ENCODE results near the gene FRMD4A.
"Not testable (repeated sequence)": the region's sequence is repeated elsewhere in the genome, so short reads cannot be mapped to it uniquely, and the experiment has no call there.

Gene FRMD4A

DNA sequence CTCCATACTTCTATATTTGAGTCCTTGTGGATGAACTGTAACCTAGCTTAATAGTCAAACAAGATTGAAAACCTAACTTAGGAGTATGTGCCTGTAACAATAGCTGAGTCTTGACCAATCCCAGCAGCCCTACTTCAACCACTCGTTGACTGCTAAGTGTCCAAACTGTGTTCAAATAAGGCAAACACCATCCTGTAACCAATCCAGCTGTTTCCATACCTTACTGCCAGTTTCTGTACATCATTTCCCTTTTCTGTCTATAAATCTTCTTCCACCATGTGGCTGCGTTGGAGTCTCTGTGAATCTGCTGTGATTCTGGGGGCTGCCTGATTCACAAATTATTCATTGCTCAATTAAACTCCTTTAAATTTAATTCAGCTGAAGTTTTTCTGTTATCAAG lies 195.5 kb downstream of the FRMD4A start:
- not testable (repeated sequence) for DNase-seq

DNA sequence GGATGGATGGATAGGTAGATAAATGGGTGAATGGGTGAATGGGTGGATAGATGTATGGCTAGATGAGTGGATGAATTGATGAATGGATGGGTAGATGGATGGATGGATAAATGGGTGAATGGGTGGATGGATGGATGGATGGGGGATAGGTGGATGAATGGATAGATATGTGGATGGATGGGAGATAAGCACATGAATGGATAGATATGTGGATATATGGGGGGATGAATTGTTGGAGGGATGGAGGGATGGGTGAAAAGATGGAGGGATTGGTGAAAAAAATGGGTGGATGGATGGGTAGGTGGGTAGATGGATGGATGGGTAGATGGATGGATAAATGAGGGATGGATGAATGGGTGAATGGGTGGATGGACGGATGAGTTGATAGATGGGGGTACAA lies 196.4 kb downstream of the FRMD4A start:
- no peak for DNase-seq

DNA sequence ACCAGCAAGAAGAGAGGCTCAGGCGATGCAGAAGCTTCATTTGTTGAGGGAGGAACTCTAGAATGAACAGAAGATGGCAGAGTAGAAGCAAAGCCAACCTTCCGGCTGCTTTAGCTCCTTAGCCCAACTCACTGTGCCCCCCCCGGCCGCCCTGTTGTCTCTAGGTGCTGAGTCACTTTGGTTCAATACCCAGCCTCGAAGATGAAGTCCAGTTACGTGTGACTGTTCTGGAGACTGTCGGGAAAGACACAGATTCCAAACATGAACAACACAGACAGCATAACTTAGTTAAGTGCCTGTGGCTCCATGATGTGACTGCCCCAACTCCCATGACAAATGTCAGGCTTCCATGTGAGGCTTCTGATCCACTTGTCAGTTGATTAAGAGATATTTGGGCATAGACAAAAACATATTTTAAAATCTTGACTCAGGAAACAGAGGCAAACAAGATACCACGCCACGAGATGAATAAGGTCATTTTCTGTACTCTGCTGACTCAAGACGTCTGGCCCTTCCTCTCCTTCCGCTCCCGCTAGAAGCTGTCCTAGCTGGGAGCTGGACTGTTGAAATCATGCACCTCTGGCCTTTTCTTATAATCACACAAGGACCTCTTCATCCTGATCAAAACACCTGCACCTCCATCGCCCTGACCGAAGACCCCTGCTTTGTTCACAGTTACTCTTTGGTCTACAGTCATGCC lies 199.3 kb downstream of the FRMD4A start:
- no peak for DNase-seq

DNA sequence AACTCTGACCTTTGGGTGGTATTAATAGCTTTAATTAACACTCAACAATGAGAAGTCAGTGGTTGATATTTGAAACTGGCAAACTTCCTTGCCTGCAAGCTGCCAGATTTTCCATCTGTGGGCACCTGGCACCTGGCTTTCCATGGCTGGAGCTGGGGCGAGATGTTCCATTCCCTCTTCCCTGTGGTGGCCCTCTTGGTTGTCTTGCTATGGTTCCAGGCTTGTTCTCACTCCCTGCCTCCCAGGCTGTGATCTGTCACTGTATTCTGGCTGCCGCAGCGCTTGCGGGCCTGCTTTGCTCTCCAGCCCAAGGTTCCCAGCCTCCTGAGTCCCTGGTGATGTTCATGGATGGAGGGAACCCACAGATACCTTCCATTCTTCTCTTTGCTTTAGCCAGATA lies 201.0 kb downstream of the FRMD4A start:
- DNase-seq = no peak

DNA sequence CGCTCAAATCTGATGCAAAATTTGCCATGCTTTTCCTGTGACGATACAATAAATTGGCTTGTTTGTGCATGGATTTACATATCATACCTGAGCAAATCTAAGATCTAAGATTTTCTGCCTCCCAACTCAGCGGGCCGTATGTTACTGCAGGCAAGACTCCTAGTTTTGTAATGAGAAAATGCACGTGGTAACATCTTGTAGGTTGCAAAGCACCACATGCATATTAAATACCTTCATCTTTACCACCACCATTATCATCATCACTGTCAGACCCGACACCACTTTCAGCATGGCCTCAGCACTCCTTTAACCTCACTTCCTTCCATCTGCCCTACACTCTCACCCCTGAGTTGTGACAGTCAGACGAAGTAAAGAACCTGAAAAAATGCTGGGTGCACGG lies 202.2 kb downstream of the FRMD4A start:
- no peak for DNase-seq

GRCh38 chr10:14126697-14127440 lies 203.9 kb downstream of the FRMD4A start:
- DNase-seq = peak; percentile 61

DNA sequence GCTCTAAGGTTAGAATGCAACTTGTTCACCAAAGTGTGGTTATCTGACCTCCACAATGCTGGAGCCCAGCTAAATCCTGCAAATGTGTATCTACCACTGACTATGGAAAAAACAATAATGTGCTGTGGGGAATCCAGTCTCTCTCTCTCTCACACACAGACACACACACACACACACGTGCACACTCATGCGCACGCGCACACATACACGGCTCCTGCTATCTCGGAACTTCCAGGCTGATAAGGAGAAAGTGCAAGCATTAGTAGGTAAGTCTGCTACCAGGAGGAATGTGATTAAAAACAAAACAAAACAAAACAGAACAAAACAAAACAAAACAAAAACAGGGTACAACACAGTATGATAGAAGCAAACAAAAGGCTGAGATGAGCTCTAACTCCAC lies 205.2 kb downstream of the FRMD4A start:
- no peak for DNase-seq

DNA sequence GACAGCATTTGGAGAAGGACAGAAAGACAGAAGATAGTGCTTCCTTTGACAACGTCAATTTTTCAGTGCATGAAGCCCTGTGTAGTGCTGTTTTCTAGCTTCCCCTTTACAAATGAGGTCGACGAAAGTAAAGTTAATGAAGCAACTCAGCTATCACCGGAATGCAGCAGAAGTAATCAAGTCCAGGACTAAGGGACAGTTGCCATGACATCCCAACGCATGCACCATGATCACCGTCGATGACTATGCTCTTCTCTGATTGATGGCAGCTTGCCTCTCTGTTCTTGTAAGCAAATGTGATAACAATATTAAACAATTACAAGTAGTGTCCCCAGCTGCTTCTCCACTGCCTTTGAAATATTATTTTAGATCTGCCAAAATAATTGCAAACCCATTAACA lies 205.8 kb downstream of the FRMD4A start:
- DNase-seq = peak; percentile 41

- no peak for DNase-seq
These were observed 207.6 kb downstream of the FRMD4A start for GRCh38 chr10:14123139-14123538.

DNA sequence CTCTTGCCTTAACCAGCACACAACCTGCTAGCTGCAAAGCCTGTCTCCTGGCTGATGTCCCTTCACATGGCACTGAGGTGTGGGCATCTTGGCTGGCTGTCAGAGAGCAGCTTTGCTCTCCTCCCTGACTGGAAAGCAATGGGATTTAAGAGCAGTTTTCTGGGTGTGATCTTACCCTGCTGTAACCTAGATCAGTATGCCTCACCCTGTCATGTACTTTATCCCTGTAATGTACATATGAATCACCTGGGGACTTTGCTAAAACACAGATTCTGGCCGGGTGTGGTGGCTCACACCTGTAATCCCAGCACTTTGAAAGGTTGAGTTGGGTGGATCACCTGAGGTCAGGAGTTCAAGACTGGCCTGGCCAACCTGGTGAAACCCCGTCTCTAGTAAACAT lies 209.9 kb downstream of the FRMD4A start:
- DNase-seq = no peak

DNA sequence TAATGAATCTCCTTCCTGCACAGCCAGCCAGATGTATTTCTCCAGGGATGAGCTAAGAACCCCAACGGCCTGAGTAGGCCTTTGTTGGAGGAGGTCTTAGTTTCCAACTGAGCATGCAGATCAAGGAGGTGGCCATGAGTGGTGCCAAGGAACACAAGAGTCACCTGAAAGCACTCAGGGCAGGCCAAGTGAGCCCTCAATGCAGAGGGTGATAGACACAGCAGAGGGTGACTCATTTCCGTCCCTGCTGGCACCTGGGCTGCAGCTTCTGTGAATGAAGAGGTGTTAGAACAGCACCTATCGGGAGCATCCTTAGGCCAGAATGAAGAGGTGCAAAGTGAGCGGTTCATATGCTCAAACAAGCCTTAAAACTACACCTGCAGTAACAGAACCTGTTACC lies 211.8 kb downstream of the FRMD4A start:
- DNase-seq = no peak

GRCh38 chr10:14116837-14117236 lies 213.9 kb downstream of the FRMD4A start:
- DNase-seq = no peak

DNA sequence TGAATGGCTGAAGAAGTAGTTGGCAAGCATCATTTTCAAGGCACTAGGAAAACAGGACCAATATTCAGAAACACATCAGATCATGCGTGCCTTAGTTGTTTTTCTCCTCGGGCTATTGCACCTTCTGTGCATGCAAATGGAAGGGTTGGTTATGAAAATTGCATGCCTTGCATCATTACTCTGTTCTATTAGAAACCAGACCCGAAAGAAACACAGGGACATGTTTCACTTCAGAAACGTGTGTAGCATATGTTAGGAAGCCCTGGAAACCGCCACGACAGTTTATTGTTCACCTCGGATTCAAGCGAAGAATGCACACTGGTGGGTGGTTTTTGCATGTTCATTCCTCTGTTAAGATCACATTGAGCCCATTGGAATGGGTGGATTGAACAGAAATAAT lies 214.7 kb downstream of the FRMD4A start:
- DNase-seq = no peak

- DNase-seq = no peak
These were observed 215.9 kb downstream of the FRMD4A start for GRCh38 chr10:14114791-14115190.

GRCh38 chr10:14112056-14112455 lies 218.7 kb downstream of the FRMD4A start:
- DNase-seq = no peak

DNA sequence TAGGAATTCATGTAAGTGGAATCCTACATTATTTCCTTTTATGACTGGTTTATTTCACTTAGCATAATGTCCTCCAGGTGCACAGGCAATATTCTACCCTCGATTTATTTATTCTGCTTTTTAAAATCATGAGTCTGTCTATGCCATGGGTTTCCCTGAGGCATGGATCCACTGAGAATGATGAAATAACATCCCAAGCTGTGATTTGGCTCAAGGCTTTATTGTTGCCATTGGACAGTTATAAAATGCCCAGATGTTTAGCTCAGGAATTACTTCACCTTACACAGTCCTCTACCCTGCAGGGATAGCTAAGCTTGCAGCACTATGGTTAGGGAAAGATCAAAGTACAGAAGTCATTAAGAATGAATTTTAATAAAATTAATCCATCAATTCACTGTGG lies 219.5 kb downstream of the FRMD4A start:
- no peak for DNase-seq

- DNase-seq = no peak
These were observed 223.9 kb downstream of the FRMD4A start for GRCh38 chr10:14106828-14107227.

GRCh38 chr10:14102056-14102455 lies 228.7 kb downstream of the FRMD4A start:
- DNase-seq = peak; percentile 54

DNA sequence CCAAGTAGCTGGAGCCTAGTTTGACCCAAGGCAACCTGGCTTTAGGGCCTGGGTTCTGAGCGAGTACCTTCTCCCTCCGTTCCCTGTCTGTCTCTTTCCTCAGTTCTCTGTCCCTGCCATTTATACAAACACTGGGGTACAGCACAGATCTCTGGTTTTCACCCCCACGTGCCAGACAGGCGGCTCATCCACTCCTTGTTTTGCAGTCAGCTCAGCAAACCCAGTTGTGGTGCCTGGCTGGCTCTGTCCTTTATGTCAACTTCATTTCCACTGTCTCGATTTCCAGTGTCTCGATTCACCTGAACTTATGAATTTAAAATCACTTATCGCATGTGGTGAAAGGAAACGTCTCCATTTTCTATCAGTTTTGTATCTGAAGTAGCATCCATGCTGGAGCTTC lies 230.8 kb downstream of the FRMD4A start:
- DNase-seq = no peak

GRCh38 chr10:14093730-14094484 lies 236.8 kb downstream of the FRMD4A start:
- peak; percentile 60 for DNase-seq

DNA sequence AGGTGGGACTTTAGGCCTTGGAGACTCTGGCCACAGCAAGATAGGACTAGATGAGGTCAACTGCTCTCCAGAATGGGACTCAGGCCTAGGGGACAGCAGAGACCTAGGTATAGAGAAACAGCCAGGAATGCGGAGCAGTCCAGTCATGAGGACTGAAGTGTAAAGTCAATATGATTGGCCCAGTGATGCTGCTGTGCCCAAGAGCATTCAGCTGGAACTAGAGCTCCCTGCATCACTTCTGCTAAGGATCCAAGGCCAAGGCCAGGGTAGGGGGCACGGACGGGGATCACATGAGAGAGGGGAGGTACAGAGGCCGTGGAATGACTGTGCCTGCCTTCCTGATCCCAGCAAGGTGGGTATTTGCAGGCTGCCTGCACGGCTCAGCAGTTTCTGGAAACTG lies 237.9 kb downstream of the FRMD4A start:
- DNase-seq = no peak

DNA sequence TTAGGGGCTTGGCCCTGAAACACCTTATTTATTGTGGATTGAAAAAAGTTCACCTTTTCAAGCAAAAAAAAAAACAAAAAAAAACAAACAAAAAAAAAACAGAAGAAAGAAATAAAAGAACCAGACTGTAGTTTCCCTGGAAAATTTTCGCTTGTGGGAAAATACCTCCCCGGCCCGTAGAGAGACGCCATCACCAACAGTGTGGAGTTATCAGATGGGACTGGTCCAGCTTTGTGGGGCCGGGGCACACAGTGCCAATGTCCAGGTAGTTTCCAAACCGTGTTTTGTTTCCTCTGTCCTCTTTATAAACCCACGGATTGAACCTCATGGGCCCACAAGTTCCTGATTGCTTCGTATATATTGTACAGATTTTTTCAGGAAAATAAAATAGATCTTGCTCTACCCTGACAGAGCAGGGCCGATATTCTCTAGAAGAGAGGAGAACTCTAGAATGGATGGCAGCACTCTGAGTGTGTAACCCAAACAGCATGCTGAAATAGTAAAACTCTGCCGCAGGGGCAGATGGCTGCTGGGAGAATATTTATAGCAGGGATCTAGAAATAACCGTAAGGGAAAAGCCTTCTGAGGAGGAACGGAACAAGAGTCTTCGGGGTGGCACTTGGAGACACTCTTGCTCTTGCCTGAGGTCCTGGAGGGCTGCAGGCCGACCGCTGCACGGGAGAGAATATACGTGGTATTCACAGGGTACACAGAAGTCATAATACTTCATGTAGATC lies 241.0 kb downstream of the FRMD4A start:
- no peak for DNase-seq

DNA sequence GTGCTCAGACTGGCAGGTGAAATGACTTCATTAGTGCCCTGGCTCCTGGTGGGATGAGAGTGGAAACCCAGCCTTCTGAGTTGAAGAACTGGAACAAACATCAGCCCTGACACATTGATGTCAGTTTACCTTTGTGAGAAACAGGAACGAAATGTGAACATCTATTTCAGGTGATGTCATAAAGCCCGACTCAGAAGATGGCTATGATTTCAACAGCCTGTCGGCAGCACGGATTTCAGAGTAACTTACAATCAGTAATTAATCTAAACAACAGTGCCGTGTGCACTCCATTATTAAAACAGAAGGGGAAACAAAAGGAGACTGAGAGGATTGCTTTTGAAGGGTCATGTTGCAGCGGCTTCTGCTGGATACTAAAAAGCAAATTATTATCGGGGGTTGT lies 243.2 kb downstream of the FRMD4A start:
- no peak for DNase-seq

Measured in fibroblast of upper back skin (primary cell).